GM12875 (cell line): ENCODE results near the gene UGT1A4.

Source experiments
- H3K4me3 ChIP-seq: one replicate; pipeline ENCODE4 v1.5.1; 2011; ENCODE audit warnings: low read depth, low read length, control low read depth
- TF ChIP-seq, protein P1 (sequence below): IDR thresholded peaks from 2 replicates; pipeline ENCODE4 v1.5.1; 2011; ENCODE audit warnings: low read depth, mild to moderate bottlenecking, control low read depth, inconsistent platforms, low read length, moderate library complexity, borderline replicate concordance; ENCODE audit not compliant: insufficient read depth

UGT1A4 gene

GRCh38 chr2:233689501-233689900 is 29.0 kb upstream of the UGT1A4 start:
- no peak overlapping the region for H3K4me3 ChIP-seq

DNA sequence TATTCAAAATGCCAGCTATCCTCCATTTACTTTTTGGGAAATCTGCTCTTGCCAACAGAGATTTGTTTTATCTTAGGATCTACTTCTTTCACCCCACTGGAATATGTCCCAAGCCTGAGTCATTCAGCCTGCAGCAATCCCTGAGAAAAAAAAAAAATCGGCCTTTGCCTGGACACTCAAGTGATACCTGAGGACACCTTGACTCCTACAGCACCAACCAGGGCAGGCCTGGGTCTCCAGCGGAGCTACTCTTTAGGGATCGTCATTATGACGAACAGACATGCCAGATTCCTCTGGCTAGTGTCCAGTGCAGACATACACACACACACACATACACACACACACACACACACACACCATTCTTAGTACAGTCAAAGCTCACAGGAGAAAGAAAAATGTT is 28.1 kb upstream of the UGT1A4 start:
- TF ChIP-seq, protein P1, sequence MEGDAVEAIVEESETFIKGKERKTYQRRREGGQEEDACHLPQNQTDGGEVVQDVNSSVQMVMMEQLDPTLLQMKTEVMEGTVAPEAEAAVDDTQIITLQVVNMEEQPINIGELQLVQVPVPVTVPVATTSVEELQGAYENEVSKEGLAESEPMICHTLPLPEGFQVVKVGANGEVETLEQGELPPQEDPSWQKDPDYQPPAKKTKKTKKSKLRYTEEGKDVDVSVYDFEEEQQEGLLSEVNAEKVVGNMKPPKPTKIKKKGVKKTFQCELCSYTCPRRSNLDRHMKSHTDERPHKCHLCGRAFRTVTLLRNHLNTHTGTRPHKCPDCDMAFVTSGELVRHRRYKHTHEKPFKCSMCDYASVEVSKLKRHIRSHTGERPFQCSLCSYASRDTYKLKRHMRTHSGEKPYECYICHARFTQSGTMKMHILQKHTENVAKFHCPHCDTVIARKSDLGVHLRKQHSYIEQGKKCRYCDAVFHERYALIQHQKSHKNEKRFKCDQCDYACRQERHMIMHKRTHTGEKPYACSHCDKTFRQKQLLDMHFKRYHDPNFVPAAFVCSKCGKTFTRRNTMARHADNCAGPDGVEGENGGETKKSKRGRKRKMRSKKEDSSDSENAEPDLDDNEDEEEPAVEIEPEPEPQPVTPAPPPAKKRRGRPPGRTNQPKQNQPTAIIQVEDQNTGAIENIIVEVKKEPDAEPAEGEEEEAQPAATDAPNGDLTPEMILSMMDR, result no peak
- H3K4me3 ChIP-seq, result no peak overlapping the region

More at GRCh38 chr2:233689501-233689900, 29.0 kb upstream of the UGT1A4 start:
- TF ChIP-seq, protein P1, result no peak

- TF ChIP-seq, protein P1, result no peak
These were observed 26.8 kb upstream of the UGT1A4 start for GRCh38 chr2:233691443-233692433.

DNA sequence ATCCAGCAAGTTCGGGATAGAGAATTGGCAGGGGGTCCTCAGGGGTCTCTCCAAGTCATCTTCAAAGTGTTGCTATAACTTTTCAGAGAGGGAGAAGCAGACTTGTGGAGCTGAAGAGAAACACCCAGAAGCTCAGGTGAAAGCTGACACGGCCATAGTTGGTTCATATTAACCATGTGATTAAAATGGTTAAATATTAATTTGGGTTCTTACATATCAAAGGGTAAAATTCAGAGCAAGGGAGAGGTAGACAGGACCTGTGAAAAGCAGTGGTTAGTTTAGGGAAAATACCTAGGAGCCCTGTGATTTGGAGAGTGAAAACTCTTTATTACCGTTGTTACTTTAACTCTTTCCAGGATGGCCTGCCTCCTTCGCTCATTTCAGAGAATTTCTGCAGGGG is 25.9 kb upstream of the UGT1A4 start, which contains the start of gene UGT1A6:
TSS of gene UGT1A6 (plus strand) at position 243 of the 400 bp plus-strand sequence. CDS start at position 358, 115 bp downstream.
- TF ChIP-seq, protein P1, result no peak
- no peak within 1 kb of the TSS for H3K4me3 ChIP-seq

More at GRCh38 chr2:233691443-233692433, 26.8 kb upstream of the UGT1A4 start:
- no peak overlapping the region for H3K4me3 ChIP-seq

DNA sequence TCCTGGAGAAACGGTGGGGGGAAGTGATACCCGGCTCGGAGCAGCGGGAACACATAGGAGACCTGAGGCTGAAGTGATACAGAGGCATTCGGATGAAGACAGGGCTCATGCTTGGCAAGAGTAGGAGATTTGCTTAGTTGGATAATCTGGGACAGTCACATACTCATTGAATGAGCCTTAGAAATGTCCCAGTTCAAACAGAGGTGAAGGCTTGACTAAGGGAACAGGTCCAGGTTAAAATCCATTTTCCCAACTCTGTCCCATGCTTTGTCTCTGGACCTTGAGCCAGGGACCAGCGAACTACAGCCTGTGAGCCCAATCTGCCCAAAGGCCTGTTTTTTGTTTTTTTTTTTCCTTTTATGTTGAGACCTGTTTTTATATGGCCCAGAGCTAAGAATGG is 24.6 kb upstream of the UGT1A4 start:
- H3K4me3 ChIP-seq, result no peak overlapping the region
- TF ChIP-seq, protein P1, result no peak

DNA sequence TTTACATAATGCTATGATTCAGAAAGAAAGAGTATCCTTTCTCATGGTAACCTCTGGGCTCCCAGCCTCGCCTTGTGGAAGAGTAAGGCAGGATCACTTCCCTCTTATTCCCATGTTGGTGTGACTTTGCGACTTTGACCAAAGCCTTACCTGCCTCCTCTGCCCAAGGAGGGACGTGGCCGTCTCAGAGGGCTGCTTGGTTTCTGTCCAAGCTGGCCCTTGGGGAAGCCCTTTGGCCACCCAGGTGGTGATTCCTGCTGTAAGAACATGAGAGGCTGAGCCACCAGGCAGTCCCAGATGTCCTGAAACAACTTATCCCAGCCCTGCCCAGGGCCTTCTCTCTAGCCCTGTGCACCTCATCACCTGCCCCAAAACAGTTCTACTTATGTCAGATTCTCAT is 19.8 kb upstream of the UGT1A4 start:
- H3K4me3 ChIP-seq, result no peak overlapping the region
- TF ChIP-seq, protein P1, result no peak
